ENCODE results near the gene WNK2.
"Not testable (repeated sequence)": the region's sequence is repeated elsewhere in the genome, so short reads cannot be mapped to it uniquely, and the experiment has no call there.

Gene WNK2

GRCh38 chr9:93237540-93237939 lies 53.6 kb downstream of the WNK2 start:
- no peak for DNase-seq (ENCODE audit: low read depth)

- no peak for DNase-seq (ENCODE audit: low read depth)
Observed at GRCh38 chr9:93238953-93239925, 55.3 kb downstream of the WNK2 start.

GRCh38 chr9:93240891-93241334 lies 57.0 kb downstream of the WNK2 start:
- DNase-seq (ENCODE audit: low read depth) = no peak

GRCh38 chr9:93243112-93243511 lies 59.2 kb downstream of the WNK2 start:
- DNase-seq (ENCODE audit: low read depth) = no peak

GRCh38 chr9:93244101-93244500 lies 60.2 kb downstream of the WNK2 start:
- DNase-seq (ENCODE audit: low read depth) = no peak

GRCh38 chr9:93244510-93245436 lies 60.8 kb downstream of the WNK2 start:
- no peak for DNase-seq (ENCODE audit: low read depth)

GRCh38 chr9:93245437-93245970 lies 61.6 kb downstream of the WNK2 start:
- DNase-seq (ENCODE audit: low read depth) = no peak

- no peak for DNase-seq (ENCODE audit: low read depth)
Observed at GRCh38 chr9:93246111-93246510, 62.2 kb downstream of the WNK2 start.

- no peak for DNase-seq (ENCODE audit: low read depth)
Observed at GRCh38 chr9:93246526-93246925, 62.6 kb downstream of the WNK2 start.

- DNase-seq (ENCODE audit: low read depth) = no peak
Observed at GRCh38 chr9:93247099-93247865, 63.3 kb downstream of the WNK2 start.

- DNase-seq (ENCODE audit: low read depth) = no peak
Observed at GRCh38 chr9:93247892-93248291, 64.0 kb downstream of the WNK2 start.

GRCh38 chr9:93248386-93249040 lies 64.6 kb downstream of the WNK2 start:
- DNase-seq (ENCODE audit: low read depth) = no peak

- no peak for DNase-seq (ENCODE audit: low read depth)
Observed at GRCh38 chr9:93250185-93250584, 66.2 kb downstream of the WNK2 start.

- DNase-seq (ENCODE audit: low read depth) = not testable (repeated sequence)
Observed at GRCh38 chr9:93251309-93251708, 67.4 kb downstream of the WNK2 start.

- DNase-seq (ENCODE audit: low read depth) = no peak
Observed at GRCh38 chr9:93252116-93252780, 68.3 kb downstream of the WNK2 start.

- DNase-seq (ENCODE audit: low read depth) = no peak
Observed at GRCh38 chr9:93252781-93253530, 69.0 kb downstream of the WNK2 start.

GRCh38 chr9:93253633-93254032 lies 69.7 kb downstream of the WNK2 start:
- DNase-seq (ENCODE audit: low read depth) = no peak

- no peak for DNase-seq (ENCODE audit: low read depth)
Observed at GRCh38 chr9:93254061-93254481, 70.1 kb downstream of the WNK2 start.

GRCh38 chr9:93254806-93255493 lies 71.0 kb downstream of the WNK2 start:
- no peak for DNase-seq (ENCODE audit: low read depth)

Data from non-pigmented ciliary epithelial cell (primary cell).